ENCODE results near the gene TGDS.
"Not testable (repeated sequence)": the region's sequence is repeated elsewhere in the genome, so short reads cannot be mapped to it uniquely, and the experiment has no call there.

TGDS gene, protein sequence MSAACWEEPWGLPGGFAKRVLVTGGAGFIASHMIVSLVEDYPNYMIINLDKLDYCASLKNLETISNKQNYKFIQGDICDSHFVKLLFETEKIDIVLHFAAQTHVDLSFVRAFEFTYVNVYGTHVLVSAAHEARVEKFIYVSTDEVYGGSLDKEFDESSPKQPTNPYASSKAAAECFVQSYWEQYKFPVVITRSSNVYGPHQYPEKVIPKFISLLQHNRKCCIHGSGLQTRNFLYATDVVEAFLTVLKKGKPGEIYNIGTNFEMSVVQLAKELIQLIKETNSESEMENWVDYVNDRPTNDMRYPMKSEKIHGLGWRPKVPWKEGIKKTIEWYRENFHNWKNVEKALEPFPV

DNA sequence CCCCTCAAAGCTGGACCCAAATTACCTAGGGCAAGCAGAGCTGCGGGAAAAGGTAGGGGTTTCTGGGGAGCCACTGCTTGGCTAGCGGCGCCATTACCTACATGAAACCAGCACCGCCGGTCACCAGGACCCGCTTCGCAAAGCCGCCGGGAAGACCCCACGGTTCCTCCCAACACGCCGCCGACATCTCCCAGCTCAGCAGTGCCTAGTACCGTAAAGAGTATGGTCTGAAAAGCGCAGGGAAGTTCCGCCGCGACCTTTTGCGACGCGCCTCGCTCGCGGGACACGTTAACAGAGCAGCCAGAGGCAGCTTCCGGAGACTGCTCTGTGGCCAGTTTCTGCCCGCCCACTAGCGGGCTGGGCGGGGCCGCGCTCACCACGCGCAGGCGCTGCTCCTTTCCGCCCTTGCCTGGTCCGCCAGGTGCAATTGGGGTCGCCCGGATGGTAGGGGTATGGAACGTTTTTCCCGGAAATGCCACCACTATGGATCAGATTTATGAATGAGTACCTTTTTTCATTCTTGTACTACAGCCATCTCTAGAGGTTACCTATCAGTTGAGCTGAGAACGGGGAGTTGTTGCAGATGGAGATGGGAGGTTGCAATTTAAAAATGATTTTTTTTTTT is at the start of gene TGDS:
TSS of gene TGDS (minus strand) at position 203 of the 625 bp plus-strand sequence. CDS start at position 187, 16 bp downstream.
- peak; percentile 92 for DNase-seq (ENCODE audit: low spot score)

DNA sequence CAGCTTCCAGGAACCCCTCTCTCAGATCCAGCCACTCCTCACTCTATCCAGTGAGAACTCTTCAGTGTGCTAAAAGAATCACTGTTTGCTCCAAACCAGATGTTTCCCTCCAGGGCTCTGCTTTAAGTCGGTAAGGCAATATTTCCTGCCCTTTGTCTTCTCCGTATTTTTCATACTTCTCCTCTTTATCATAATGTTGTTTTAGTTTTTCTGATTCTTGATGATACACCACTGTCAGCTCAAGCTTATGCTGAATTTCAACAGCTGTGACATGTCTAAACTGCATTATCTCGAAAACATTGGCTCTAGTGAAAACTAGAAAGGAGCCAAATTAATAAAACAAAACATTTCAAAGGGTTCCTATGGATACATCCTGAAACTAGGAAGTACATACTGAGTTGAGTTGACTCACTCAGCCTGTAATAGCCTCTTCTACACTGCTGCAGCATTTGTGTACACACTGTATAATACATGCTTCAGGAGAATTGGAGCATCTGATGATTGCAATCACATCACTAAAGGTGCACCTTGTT is 45.5 kb upstream of the TGDS start:
- no peak for DNase-seq (ENCODE audit: low spot score)

DNA sequence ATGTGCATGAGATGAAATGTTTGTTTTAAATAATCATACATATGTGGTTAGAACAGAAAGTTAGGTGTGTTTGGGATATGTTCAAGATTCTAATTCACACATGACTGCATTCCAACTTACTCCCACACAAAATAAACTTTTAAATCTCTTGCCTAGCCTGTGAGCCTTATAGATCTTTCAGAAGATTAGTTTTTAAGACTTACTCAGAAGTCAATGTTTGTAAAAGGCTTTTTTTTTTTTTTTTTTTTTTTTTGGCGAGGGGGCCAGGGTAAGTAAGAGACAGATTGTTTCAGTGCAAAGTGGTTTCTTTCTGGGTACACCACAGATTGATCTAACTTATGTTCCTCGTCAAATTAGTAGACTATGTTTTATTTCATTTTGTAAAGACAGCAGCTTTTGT is 44.8 kb upstream of the TGDS start:
- no peak for DNase-seq (ENCODE audit: low spot score)

DNA sequence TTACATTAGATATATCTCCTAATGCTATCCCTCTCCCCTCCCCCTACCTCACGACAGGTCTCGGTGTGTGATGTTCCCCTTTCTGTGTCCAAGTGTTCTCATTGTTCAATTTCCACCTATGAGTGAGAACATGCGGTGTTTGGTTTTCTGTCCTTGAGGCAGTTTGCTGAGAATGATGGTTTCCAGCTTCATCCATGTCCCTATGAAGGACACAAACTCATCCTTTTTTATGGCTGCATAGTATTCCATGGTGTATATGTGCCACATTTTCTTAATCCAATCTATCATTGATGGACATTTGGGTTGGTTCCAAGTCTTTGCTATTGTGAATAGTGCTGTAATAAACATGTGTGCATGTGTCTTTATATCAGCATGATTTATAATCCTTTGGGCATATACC is 41.7 kb upstream of the TGDS start:
- not testable (repeated sequence) for DNase-seq (ENCODE audit: low spot score)

DNA sequence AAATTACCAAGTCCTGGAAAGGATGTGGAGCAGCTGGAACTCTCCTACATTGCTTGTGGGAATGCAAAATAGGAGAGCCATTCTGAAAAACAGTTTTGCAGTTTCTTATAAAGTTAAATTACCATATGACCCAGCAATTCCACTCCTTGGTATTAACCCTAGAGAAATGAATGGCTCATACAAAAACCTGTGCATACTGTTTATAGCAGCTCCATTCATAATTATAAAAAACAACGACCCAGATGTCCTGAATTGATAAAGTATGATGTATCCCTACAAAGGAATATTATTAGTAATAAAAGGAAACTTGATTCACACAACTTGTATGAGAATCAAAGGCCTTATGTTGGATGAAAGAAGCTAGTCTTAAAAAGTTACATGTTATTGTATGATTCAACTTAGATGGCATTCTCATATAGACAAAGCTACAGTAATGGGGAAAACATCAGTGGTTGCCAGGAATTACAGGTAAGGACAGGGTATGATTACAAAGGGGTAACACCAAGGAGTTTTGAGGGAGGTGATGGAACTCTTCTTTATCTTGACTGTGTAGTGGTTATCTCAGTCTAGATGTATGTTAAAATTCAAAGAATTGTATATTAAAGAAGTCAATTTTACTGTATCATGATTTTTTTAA is 41.1 kb upstream of the TGDS start:
- DNase-seq (ENCODE audit: low spot score) = no peak

DNA sequence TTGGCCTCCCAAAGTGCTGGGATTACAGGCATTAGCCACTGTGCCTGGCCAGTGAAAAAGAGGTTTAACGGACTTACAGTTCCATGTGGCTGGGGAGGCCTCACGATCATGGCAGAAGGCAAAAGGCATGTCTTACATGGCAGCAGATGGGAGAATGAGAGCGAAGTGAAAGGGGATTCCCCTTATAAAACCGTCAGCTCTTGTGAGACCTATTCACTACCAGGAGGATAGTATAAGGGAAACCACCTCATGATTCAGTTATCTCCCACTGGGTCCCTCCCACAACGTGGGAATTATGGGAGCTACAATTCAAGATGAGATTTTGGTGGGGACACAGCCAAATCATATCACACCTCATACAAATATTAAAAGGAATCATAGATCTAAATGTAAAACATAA is 40.1 kb upstream of the TGDS start:
- DNase-seq (ENCODE audit: low spot score) = not testable (repeated sequence)

DNA sequence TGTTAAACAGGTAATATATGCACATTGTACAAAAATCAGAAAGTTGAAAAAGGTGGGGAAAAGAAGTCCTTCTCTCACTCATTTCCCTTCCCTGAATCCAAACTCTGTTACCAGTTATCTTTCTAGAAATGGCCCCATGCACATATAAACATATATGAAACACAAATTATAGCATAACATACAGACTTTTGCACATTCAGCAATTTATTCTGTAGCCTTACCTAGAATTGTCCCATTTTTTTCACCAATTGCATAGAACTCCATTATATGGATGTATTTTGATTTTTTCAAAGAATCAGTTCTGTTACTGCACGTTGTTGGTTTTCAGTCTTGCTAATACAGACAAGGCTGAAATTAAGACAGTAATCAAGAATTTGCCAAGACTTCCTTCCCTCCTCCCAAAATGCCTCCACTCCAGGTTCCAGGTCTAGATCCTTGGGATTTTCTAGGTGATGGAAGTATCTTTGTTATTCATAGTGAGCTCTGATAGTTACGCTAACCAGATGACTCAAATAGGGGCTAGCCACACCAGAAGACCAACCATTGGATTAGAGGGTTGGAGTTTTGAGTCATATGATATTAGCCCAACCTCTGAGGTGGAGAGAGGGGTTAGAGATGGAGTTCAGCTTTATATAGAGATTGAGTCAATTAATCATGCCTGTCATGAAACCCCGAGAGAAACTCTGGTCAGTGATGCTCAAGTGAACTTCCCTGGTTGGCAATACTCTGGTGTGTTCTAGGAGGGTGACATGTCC is 36.5 kb upstream of the TGDS start:
- no peak for DNase-seq (ENCODE audit: low spot score)

DNA sequence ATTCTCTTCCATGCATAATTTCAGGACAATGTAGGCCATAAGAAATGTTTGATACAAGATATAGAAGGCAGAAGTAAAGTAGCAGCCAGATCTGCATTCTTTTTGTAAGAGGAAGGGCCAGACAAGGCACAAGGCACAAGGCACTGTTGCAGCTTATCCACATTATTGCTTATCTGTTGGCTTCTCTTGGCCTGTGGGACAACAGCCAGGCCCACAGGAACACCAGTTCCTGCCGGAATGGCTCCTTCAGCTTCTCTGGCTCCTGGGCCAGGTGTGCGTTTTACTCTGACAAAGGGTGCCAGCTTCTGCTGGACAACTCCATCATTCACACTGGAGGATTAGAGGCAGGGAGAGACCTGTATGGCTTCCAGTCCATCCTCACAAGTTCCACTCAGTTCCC is 34.9 kb upstream of the TGDS start:
- no peak for DNase-seq (ENCODE audit: low spot score)

DNA sequence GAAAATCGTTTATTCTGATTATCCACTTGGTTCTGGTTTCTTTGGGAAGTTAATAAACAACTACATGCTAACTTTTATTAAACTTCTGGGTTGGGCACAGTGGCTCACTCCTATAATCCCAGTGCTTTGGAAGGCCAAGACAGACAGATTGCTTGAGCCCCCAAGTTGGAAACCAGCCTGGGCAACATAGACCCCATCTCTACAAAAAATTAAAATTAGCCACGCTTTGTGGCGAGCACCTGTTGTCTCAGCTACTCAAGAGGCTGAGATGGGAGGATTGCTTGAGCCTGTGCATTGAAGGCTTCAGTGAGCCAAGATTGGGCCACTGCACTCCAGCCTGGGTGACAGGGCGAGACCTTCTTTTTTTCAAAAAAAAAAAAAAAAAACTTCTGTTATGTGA is 27.4 kb upstream of the TGDS start:
- DNase-seq (ENCODE audit: low spot score) = no peak

DNA sequence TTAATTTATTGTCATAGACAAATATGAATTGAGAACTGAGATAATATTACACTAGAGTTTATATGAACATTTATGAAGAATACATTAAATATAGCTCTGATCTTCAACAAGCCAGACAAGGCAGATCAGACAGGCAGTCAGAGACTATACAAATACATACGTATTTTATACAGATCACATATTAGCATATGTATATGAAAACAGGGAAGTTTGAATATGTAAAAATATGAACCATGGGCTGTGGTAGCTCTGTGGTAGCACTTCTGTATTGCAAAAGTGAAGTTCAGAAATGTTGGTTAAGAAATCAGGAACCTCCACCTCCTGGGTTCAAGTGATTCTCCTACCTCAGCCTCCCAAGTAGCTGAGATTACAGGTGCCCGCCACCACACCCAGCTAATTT is 26.4 kb upstream of the TGDS start:
- DNase-seq (ENCODE audit: low spot score) = no peak

DNA sequence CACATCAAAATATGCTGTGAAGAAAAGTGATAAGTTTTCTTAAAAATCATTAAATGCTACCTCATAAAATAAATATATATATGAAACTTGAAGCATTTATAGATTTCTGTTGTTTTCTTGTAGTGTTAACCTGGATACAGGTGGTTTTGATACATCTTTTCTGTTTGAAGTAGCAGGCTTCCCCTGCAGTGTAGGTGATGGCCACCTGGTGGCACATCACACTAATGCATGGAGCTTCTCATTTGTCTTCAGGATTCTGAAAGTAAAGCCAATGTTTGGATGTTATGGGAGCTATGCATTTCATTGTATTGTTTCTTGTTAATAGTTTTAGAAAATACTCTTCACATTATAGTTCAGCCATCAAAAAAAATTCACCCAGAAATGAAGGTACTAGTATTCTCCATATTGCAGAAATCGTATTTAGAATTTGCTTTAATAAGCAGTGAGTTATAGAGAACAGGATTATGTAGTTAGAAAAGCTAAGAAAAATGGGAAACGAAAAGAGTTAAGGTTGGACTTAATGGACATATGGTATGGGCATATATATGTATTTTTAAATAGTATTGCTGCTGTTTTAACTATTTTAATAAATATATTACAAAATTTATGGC is 24.4 kb upstream of the TGDS start:
- DNase-seq (ENCODE audit: low spot score) = no peak

DNA sequence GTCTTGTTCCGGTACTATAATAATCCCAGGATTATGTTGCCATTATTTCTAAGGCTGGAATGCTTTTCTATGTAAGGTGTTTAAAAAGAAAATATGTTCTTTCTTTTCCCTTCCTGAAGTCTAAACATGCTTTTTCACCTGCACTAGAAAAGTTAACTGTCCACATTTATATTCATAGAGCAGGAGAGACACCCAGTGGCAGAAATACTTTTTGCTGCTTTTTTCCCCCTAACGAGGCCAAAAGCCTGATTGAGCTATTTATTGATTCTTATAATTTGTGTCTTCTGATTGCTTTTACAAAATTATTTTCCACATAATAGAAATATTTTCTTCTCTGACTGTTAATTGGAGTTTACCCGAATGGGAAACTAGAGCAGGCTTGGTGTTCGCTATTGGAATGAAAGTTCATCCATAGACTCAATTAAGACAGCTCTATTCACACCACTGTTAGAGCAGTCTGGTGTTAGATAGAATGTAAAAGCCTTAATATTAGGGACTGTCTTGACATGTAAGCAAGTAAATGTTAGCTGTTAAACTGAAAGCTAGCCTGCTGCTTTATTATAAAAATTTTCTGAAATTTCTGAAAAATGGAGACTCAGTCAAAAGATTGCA is 21.5 kb upstream of the TGDS start:
- peak; percentile 36 for DNase-seq (ENCODE audit: low spot score)

DNA sequence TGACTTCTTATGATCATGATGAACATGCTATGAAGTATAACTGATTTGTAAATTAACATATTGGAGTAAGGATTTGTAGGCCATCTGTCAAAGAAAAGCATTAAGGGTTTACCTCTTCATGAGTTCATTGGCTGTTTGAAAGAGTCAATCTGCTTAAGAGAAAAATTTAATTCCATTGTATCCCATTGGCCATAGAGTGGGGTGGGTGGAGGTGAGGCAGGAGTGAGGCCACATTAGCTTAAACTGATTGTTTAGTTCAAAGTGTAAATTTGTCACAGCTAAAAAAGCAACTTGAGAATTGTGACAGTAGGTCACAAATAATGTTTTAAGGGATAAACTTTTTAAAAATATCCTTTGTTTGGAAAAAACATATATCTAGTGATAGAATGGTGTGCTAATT is 17.1 kb upstream of the TGDS start:
- no peak for DNase-seq (ENCODE audit: low spot score)

DNA sequence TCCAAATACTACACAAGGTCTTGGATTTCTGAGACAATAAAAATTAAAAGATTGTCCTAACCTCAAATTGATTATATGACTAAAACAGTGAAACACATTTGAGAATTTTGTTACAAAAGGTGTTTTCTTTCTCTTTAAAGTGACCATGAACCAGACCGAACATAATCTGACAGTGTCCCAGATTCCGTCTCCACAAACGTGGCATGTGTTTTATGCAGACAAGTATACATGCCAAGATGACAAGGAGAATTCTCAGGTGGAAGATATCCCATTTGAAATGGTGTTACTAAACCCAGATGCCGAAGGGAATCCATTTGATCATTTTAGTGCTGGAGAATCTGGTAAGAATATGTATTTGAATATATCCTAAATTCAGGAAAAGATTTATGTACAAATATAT is 16.1 kb upstream of the TGDS start:
- no peak for DNase-seq (ENCODE audit: low spot score)

DNA sequence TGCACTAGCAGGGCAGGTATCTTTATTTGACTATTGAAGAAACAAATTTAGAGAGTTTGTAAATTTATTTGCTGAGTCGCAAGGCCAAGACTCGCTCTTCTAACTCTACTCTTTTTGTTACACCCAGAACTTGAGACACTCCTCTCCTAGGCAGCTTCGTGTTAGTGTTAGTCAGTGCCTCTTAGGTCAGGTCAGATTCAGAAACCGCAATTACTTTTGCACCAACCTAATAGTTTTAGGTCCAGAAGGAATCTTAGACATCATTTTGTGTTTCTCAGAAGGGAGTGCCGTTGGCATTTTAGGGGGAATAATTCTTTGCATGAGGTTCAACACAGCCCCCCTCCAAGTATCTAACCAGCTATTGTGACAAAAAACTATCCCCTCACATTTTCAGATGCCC is 14.5 kb upstream of the TGDS start:
- no peak for DNase-seq (ENCODE audit: low spot score)

DNA sequence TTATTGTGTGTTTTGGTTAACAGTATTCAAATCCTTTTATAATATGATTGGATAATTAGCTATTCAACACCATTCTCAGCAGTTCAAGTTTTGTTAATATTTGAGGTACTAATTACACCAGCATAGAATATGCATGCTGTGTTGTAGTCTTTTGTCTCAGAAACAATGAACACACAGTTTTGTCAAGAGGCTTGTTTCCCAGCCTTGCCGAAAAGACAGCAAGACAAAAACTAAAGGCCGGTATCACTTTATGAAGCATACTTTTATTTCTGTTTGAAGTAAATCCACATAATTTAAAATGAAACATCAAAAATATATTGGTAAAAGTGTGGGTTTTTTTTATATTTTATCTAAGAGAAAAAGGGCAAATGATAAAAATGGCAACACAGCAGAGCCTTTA is 13.2 kb upstream of the TGDS start:
- no peak for DNase-seq (ENCODE audit: low spot score)

DNA sequence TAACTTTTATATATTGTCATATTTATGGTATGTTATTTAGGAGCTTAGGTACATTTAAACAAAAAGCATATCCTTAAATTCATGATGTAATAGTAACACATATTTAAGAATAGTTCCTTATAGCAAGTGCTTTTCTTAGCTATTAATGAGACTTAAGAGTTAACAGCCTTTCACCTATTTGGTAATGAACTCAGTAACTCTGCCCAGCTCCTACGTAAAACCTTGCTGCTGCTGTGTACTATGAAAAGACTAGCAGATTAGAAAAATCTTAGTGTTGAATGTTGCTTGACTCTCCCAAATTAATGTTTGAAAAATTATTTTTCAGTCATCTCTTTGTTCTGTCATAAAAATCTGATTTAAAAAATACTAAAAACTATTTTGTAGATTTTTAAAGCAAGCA is 12.6 kb upstream of the TGDS start:
- DNase-seq (ENCODE audit: low spot score) = no peak

DNA sequence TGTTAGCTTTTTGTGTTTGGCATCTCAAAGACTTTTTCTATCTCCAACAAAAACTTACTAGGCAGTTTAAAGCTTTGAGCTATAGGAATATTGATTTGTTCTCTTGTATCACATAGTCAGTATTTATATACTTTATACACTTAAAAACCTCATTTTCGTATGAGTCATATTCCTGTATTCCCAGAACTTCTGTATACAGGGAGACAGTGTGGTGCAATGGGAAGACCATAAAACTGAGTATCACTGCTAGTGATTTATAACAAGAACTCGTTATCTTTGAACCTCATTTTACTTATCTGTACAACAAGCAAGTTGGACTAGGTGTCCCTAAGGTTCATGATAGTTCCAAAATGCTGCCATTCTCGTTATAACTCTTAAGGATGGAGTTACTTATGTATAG is 12.0 kb upstream of the TGDS start:
- no peak for DNase-seq (ENCODE audit: low spot score)

DNA sequence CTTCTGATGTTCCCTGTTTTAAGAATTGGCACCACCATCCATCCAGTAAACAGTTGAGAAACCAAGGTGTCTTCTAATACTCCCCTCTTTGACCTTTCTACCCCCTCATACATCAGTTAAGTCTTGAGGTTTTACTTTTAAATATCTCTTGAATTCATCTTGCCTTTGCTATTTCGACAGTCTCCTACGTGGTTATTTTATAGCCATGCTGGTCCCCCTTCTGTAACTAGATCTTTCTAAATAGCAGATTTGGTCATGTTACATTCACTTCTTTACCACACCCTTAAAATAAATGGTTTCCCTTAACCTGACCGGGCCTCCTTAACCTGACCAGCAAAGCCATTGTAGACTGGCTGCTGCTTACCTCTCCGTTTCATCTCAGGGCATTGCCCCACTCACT is 11.1 kb upstream of the TGDS start:
- no peak for DNase-seq (ENCODE audit: low spot score)

DNA sequence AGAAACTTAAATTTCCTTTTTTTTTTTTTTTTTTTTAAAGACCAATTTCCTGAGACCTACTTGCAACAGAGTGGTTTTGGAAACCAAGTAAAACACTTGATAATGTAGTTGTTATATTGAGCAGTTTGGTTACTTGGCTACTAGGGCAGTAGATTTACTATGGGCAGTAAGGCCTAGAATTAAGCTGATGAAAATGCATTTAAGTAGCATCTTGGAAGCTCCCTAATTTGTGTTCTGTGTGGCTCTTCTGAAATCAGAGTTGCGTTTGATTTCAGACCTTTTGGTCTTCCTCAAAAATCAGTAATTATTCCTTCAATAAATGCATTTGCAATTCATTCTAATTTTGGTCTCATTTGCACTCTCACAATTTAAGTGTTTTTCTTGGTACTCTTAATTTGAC is 6.5 kb upstream of the TGDS start:
- no peak for DNase-seq (ENCODE audit: low spot score)
